GM21825 (cell line): Measurements from ENCODE around the gene TEX26.
"Not testable (repeated sequence)": the region's sequence is repeated elsewhere in the genome, so short reads cannot be mapped to it uniquely, and the experiment has no call there.

Experiments
- ATAC-seq: cut with Tn5 transposase; IDR thresholded peaks from one replicate; pipeline ENCODE4 v1.9.1; 2021; ENCODE audit warnings: mild to moderate bottlenecking, moderate library complexity; ENCODE audit not compliant: unreplicated experiment

The TEX26 gene

DNA sequence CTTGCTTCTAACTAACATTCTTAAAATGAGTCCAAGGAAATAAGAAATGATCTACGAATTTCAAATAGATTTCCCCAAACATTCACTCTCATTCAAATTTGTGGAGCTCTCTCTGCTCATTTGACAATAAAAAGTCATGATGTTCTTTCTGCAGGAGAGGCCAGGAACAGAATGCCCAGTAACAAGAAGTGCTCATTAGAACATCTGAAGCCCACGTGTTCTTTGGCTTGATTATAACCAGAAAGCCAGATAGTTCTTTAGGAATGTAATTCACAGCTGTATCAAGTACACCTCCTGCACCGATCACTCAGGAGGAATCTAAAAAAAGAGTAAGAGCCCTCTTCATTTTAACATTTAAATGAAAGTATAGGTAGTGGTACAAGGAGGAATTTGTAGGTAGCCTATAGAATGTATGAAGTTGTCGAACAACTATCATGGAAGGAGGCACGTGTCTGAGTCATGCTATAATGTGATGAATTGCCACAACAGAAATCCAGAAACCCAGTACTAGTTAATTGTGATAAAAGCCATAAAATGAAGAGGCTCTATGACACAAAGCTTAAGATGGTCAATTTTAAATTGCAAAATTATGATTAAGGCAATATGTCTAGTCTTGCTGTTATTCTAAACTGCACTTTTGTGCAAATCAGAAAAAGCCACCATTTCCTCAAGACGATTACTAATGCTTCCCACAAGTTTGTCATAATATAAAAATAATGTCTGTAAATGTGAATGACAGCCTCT lies 13.6 kb upstream of the TEX26 start:
- no peak for ATAC-seq

GRCh38 chr13:30920162-30920909 lies 12.1 kb upstream of the TEX26 start:
- ATAC-seq: no peak

DNA sequence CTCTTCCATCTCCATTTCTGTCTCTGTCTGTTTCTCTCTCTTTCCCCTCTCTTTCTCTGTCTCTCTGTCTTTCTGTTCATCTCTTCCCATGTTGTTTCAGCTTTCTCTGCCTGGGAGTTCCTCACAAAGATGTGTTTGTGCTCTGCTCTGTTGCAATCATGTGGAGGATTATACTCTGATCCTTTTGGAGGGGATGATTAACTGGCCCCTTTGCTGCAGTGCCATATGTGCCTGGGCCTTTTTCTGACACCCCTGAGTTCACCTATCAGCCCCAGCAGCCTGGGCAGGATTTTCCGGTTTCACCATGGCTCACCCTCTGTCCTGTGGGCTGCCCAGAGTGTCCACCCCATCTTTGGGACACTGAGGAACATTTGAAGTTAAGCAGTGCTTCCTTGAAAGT lies 9.0 kb upstream of the TEX26 start:
- no peak for ATAC-seq

- ATAC-seq: no peak
Observed at GRCh38 chr13:30924721-30925120, 7.7 kb upstream of the TEX26 start.

GRCh38 chr13:30925429-30925828 lies 7.0 kb upstream of the TEX26 start:
- no peak for ATAC-seq

GRCh38 chr13:30926781-30927180 lies 5.7 kb upstream of the TEX26 start:
- ATAC-seq: no peak

DNA sequence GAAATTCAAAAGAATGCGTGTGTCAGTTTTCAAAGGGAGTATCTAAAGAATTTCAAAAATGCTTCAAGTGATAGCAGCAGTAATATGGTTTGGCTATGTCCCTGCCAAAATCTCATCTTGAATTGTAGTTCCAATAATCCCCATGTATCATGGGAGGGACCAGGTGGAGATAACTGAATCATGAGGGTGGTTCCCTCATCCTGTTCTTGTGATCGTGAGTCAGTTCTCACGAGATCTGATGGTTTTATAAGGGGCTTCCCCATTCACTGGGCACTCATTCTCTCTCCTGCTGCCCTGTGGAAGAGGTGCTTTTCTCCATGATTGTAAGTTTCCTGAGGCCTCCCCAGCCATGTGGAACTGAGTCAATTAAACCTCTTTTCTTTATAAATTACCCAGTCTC lies 5.3 kb upstream of the TEX26 start:
- not testable (repeated sequence) for ATAC-seq

- no peak for ATAC-seq
Observed at GRCh38 chr13:30927595-30927994, 4.9 kb upstream of the TEX26 start.

DNA sequence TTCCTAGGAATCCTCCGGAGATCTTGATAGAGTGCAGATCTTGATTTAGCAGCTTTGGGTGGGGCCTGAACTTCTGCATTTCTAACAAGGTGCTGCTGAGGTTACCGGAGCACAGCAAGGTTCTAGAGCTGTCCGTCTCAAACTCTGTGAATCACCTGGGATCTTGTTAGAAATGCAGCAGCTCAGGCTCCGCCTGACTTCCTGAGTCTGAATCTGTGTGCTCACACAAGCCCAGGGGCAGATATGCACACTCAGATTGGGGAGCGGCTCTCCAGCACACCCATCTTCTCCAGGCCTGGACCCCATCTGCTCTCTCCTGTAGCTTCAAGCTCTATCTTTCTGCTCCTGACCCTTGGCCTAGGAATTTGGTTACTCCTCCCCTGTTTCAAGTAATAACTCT lies 3.5 kb upstream of the TEX26 start:
- no peak for ATAC-seq

- ATAC-seq: no peak
Observed at GRCh38 chr13:30933354-30933670, 856 bp downstream of the TEX26 start.

DNA sequence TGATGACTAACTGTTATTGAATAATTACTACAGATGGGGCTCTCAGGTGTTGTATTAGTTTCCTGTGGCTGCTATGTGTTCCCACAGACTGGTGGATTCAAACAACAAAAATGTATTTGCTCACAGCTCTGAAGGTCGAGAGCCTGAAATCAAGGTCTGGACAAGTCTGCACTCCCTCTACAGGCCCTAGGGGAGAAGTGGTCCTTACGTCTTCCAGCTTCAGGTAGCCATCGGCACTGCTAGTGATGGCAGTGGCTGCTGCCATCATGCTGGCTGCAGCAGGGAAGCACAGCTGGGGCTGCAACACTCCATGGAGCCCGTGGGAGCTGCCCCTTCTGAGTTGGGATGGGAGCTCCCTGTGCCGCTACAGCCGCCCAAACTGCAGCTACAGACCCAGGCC lies 1.9 kb downstream of the TEX26 start:
- ATAC-seq: no peak

GRCh38 chr13:30934803-30935202 lies 2.3 kb downstream of the TEX26 start:
- no peak for ATAC-seq

- no peak for ATAC-seq
Observed at GRCh38 chr13:30936971-30937370, 4.5 kb downstream of the TEX26 start.

GRCh38 chr13:30943881-30944280 lies 11.4 kb downstream of the TEX26 start:
- ATAC-seq: no peak

DNA sequence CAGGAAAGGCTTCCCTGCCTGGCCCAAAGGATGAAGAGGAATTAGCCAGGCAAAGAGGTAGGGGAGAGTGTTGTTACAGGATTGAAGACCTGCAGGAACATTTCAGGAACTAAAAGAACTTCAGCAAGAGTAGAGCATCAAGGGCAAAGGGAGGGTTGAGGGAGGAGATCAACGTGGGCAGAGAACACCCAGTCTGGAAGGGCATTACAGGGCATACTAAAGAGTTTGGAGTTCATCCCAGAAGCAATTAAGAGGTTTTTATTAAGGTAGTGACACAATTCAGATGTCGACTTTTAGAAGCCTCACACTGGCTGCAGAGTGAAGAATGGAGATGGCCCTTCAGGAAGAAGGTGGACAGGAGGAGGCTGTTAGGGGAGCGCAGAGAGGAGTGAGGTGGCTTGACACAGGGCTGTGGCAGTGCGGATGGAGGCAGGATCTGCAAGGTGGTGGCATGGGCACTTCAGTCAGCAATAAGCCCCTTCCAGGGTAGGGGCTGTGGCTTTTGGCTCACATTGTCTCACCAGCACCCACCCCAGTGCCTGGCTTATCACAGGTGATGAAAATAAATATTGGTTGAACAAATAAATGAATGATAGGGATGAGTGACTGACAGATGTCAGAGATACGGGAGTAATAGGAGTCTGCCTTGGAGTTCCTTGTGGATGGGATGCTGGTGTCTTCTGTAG lies 24.9 kb downstream of the TEX26 start:
- no peak for ATAC-seq

DNA sequence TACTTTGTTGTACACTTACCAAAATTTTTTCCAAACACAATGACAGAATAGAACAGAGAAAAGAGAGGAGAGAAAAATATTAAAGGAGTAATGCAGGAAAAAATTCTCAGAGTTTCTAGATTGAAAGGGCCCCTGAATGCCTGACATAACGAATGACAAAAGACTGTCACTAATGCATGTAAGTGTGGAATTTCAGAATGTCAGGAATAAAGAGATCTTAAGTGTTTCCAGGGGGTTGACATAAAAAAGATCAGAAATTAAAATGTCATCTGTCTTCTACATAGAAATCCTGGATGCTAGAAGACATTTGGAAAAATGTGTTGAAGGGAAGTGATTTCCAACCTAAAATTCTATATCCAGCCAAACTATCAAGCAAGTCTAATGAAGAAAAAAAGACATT lies 27.2 kb downstream of the TEX26 start:
- no peak for ATAC-seq

- no peak for ATAC-seq
Observed at GRCh38 chr13:30963791-30964190, 31.3 kb downstream of the TEX26 start.

DNA sequence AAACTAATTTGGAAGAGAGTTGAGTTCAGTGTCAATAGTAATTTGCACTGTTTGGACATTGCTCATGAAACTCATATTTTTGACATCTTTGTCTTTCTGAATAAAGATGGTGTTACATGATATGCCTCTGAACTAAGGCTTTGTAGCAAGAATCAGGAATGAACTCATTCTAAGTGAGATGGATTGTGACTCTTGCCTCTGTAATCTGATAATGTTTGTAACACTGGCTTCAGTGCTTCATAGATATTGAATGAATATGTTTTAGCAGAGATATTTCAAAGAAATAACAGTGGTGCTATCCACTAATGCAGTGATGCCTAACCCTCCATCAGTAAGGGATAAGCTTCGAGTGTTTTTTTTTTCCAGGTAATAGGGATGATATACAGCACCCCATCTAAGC lies 32.9 kb downstream of the TEX26 start:
- ATAC-seq: no peak

DNA sequence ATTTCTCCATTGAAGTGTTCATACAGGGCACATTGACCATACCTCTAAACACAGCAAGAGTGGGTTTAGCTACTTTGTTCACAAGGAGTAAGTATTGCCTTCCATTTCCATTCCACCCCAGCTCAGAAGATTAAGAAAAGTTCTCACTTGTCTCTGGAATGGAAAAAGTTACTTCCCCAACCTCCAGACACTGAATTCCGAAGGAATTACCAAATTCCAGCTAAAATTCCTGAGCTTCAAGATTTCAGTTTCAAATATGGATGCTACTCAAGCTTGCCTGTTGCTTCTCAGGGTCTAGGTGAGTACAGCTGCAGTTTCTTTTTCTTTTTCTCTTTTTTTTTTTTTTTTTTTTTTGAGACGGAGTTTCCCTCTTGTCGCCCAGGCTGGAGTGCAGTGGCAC lies 33.6 kb downstream of the TEX26 start:
- no peak for ATAC-seq

GRCh38 chr13:30968846-30969245 lies 36.4 kb downstream of the TEX26 start:
- no peak for ATAC-seq

- ATAC-seq: no peak
Observed at GRCh38 chr13:30971575-30971974, 39.1 kb downstream of the TEX26 start.

- ATAC-seq: no peak
Observed at GRCh38 chr13:30972888-30973377, 40.5 kb downstream of the TEX26 start.
